HUES6 (cell line): ENCODE measurements around the gene PFKFB3.
"Not testable (repeated sequence)": the region's sequence is repeated elsewhere in the genome, so short reads cannot be mapped to it uniquely, and the experiment has no call there.

Experiments used
- H3K27ac ChIP-seq: 2 replicates; pipeline ENCODE4 v1.7.0; 2013; ENCODE audit warnings: low read depth, mild to moderate bottlenecking, low read length, inconsistent platforms
- H3K27me3 ChIP-seq: 2 replicates; pipeline ENCODE4 v1.6.1; 2013; ENCODE audit warnings: low read length; ENCODE audit not compliant: control insufficient read depth, insufficient read depth
- H3K36me3 ChIP-seq: 2 replicates; pipeline ENCODE4 v1.6.1; 2013; ENCODE audit warnings: low read length; ENCODE audit not compliant: control insufficient read depth, insufficient read depth
- H3K4me1 ChIP-seq: 2 replicates; pipeline ENCODE4 v1.6.1; 2013; ENCODE audit warnings: low read length; ENCODE audit not compliant: control insufficient read depth, insufficient read depth
- H3K4me3 ChIP-seq: 2 replicates; pipeline ENCODE4 v1.5.1; 2013; ENCODE audit warnings: low read depth, low read length
- H3K9ac ChIP-seq: one replicate; pipeline ENCODE4 v1.6.1; 2013; ENCODE audit warnings: mild to moderate bottlenecking, low read length
- H3K9me3 ChIP-seq: 2 replicates; pipeline ENCODE4 v1.6.1; 2013; ENCODE audit warnings: low read depth, low read length; ENCODE audit not compliant: control insufficient read depth, insufficient read depth

PFKFB3 gene

GRCh38 chr10:6239213-6239991, 36.7 kb downstream of the PFKFB3 start:
- Histone ChIP-seq H3K4me1 (peaks cover 3% of the 10 kb centered on the region; the same call in 1 of the 2 replicates), H3K9me3 (0 out of 2 replicates have a peak, but pooled peaks cover 2% of the 10 kb centered on the region), H3K36me3 (peaks cover 6% of the 10 kb centered on the region), H3K27me3 (no peaks in the 10 kb centered on the region), H3K27ac (no peak overlapping the region; the same call in 1 of the 2 replicates), H3K4me3 (no peak overlapping the region), H3K9ac (no peak overlapping the region)

DNA sequence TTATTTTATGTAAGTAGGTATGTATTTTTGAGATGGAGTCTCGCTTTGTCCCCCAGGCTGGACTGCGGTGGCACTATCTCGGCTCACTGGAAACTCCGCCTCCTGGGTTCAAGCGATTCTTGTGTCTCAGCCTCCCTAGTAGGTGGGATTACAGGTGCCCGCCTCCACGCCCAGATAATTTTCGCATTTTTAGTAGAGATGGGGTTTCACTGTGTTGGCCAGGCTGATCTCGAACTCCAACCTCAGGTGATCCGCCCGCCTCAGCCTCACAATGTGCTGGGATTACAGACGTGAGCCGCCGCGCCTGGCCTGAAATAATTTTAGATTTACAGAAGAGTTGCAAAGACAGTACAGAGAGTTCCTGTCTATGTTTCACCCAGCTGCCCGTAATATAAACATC, 37.5 kb downstream of the PFKFB3 start:
- peaks cover 3% of the 10 kb centered on the region; the same call in 1 of the 2 replicates for H3K4me1 ChIP-seq
- H3K9me3 ChIP-seq, result 0 out of 2 replicates have a peak, but pooled peaks cover 2% of the 10 kb centered on the region
- H3K9ac ChIP-seq, result no peak overlapping the region
- H3K27ac ChIP-seq, result no peak overlapping the region
- no peak overlapping the region for H3K4me3 ChIP-seq
- no peaks in the 10 kb centered on the region for H3K27me3 ChIP-seq
- peaks cover 3% of the 10 kb centered on the region; the same call in 1 of the 2 replicates for H3K36me3 ChIP-seq

DNA sequence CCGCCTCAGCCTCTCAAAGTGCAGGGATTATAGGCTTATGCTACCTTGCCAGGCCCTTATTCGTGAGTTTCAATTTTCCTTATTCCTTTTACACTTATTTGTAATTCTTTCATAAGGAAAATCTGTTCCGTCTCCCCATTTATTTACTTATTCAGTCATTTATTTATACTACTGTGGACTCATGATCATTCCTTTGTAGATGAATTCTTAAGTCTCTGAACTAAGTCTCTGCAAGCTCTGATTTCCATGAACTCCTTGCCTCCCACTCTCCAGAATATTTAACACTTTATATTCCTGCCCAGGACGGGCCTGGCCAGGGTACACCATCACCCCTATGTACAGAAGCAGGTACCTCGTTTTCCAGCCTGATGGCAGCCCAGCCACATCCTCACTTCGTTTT, 39.4 kb downstream of the PFKFB3 start:
- H3K27ac ChIP-seq, result no peak overlapping the region
- H3K4me1 ChIP-seq, result peaks cover 3% of the 10 kb centered on the region; the same call in 1 of the 2 replicates
- H3K9me3 ChIP-seq, result 0 out of 2 replicates have a peak, but pooled peaks cover 2% of the 10 kb centered on the region
- H3K4me3 ChIP-seq, result no peak overlapping the region
- no peak overlapping the region for H3K9ac ChIP-seq
- no peaks in the 10 kb centered on the region for H3K27me3 ChIP-seq
- 0 out of 2 replicates have a peak, but pooled peaks cover 3% of the 10 kb centered on the region for H3K36me3 ChIP-seq

DNA sequence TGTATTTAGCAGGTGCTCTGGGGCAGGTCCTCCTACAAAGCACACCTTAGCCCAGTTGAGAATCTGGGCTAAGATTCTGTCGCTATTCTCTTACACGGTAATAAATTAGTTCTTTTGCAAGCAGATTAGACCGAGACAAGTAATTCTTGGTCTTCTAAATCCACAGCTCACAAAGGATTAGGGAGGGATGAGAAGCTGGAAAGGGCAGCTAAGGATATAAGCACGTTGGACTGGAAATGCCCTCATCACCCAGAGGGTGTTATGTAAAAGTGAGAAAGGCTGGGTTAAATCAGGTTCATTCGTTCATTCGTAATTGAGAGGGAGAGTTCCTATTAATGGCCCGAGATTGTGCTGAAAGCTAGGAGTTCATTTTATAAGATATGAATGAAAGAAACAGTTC, 41.8 kb downstream of the PFKFB3 start:
- Histone ChIP-seq H3K4me3 (no peak overlapping the region), H3K27me3 (no peaks in the 10 kb centered on the region), H3K27ac (no peak overlapping the region), H3K9me3 (no peaks in the 10 kb centered on the region), H3K9ac (no peak overlapping the region), H3K4me1 (no peaks in the 10 kb centered on the region), H3K36me3 (0 out of 2 replicates have a peak, but pooled peaks cover 3% of the 10 kb centered on the region)

DNA sequence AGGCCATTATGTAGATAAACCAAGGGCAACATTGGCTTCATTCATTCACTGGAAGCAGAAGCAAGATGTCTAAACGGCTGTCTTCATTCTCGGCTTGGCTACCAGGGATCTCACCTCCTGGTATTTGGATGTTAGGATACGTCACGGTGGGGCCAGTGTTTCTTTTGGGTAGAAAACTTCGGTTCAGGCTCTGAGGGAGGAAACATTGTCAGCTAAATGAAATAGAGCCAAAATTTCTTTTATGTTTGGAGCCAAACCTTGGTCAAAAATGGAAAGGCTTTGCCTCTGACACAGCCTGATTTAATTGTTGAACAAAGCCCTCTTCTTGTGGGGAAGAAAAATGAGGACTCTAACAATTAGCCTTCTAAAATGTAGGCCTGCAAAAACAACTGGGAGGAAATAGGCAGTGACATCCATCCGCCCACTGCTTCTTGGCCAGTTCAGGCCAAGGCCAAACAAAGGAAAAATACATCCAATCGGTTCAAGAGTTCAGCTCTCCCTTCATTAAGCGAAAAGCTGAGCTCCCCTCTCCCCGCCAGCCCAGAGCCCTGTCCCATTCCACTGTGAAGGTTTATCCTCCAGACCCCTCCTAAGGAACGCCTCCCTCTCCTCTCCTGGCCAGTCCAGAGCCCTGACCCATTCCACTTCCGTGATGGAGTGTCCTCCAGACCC, 44.4 kb downstream of the PFKFB3 start:
- Histone ChIP-seq H3K4me3 (no peak overlapping the region), H3K4me1 (no peaks in the 10 kb centered on the region), H3K27me3 (no peaks in the 10 kb centered on the region), H3K27ac (no peak overlapping the region), H3K36me3 (no peaks in the 10 kb centered on the region), H3K9ac (no peak overlapping the region), H3K9me3 (no peaks in the 10 kb centered on the region)

- H3K4me1 ChIP-seq, H3K27ac ChIP-seq, H3K36me3 ChIP-seq, H3K9me3 ChIP-seq, H3K27me3 ChIP-seq, H3K9ac ChIP-seq, H3K4me3 ChIP-seq: not testable (repeated sequence)
Observed at GRCh38 chr10:6248908-6249307, 46.2 kb downstream of the PFKFB3 start.

DNA sequence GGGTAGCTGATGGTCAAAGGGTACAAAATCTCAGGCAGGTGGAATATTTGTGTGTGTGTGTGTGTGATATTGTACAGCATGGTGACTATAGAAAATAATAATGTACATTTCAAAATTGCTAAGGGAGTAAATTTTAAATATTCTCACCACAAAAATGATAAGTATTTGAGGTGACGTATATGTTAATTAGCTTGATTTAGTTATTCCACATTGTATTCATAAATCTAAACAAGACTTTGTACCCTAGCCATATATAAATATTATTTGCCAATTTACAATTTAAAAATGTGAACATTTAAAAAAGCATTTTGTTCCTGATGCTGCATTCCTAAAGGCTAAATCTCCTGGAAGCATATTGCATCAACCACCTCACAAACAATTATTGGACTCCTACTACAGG, 47.0 kb downstream of the PFKFB3 start:
- Histone ChIP-seq H3K4me1 (no peaks in the 10 kb centered on the region), H3K27ac (no peak overlapping the region), H3K36me3 (no peaks in the 10 kb centered on the region), H3K27me3 (no peaks in the 10 kb centered on the region), H3K4me3 (no peak overlapping the region), H3K9ac (no peak overlapping the region), H3K9me3 (no peaks in the 10 kb centered on the region)

- H3K9me3 ChIP-seq, result no peaks in the 10 kb centered on the region
- no peak overlapping the region for H3K4me3 ChIP-seq
- no peak overlapping the region for H3K27ac ChIP-seq
- no peaks in the 10 kb centered on the region for H3K36me3 ChIP-seq
- H3K4me1 ChIP-seq, result no peaks in the 10 kb centered on the region
- H3K27me3 ChIP-seq, result no peaks in the 10 kb centered on the region
- H3K9ac ChIP-seq, result no peak overlapping the region
Observed at GRCh38 chr10:6250745-6251144, 48.0 kb downstream of the PFKFB3 start.

- Histone ChIP-seq H3K9me3 (peaks cover 1% of the 10 kb centered on the region; the same call in 1 of the 2 replicates), H3K9ac (no peak overlapping the region), H3K27me3 (no peaks in the 10 kb centered on the region), H3K4me3 (no peak overlapping the region), H3K36me3 (no peaks in the 10 kb centered on the region), H3K27ac (no peak overlapping the region), H3K4me1 (no peaks in the 10 kb centered on the region)
Observed at GRCh38 chr10:6254201-6254600, 51.5 kb downstream of the PFKFB3 start.

GRCh38 chr10:6255548-6256061, 52.9 kb downstream of the PFKFB3 start:
- Histone ChIP-seq H3K9ac (no peak overlapping the region), H3K36me3 (no peaks in the 10 kb centered on the region), H3K27ac (no peak overlapping the region), H3K4me1 (no peaks in the 10 kb centered on the region), H3K9me3 (peaks cover 4% of the 10 kb centered on the region; the same call in 1 of the 2 replicates), H3K4me3 (no peak overlapping the region), H3K27me3 (no peaks in the 10 kb centered on the region)

- no peak overlapping the region for H3K27ac ChIP-seq
- H3K4me1 ChIP-seq, result no peaks in the 10 kb centered on the region
Observed at GRCh38 chr10:6256439-6256838, 53.7 kb downstream of the PFKFB3 start.

More at GRCh38 chr10:6256439-6256838, 53.7 kb downstream of the PFKFB3 start:
- Histone ChIP-seq H3K9ac (no peak overlapping the region), H3K27me3 (no peaks in the 10 kb centered on the region), H3K4me3 (no peak overlapping the region), H3K9me3 (peaks cover 10% of the 10 kb centered on the region; the same call in 1 of the 2 replicates), H3K36me3 (no peaks in the 10 kb centered on the region)
